Muscle of leg (tissue), 11 donors: ENCODE measurements around the gene CNGA2. TPM values are rescaled to one million over a fixed set of nuclear protein-coding genes. Genes with fewer than 3 reads are reported as not detected.

Experiments used
- DNase-seq: peaks from one replicate; pipeline ENCODE4 v3.0.0; 2013
- H3K27ac ChIP-seq: one replicate; pipeline ENCODE4 v1.5.1; 2013; ENCODE audit warnings: mild to moderate bottlenecking, low read length, control low read depth
- H3K27me3 ChIP-seq: one replicate; pipeline ENCODE4 v1.6.1; 2013; ENCODE audit warnings: low read length; ENCODE audit not compliant: control insufficient read depth, insufficient read depth
- H3K36me3 ChIP-seq: one replicate; pipeline ENCODE4 v1.6.1; 2013; ENCODE audit warnings: low read length; ENCODE audit not compliant: control insufficient read depth, insufficient read depth
- H3K4me1 ChIP-seq: one replicate; pipeline ENCODE4 v1.6.1; 2013; ENCODE audit warnings: low read length; ENCODE audit not compliant: control insufficient read depth, insufficient read depth
- H3K4me3 ChIP-seq: one replicate; pipeline ENCODE4 v1.5.1; 2013; ENCODE audit warnings: low read length, control low read depth
- H3K9me3 ChIP-seq: replicated peaks from 2 replicates; pipeline ENCODE4 v1.6.1; 2013; ENCODE audit warnings: low read depth, low read length; ENCODE audit not compliant: control insufficient read depth
- WGBS: methylation state at CpG from one replicate; pipeline ENCODE4 v1.1.5; 2013; ENCODE audit warnings: missing lambda C conversion rate; ENCODE audit not compliant: insufficient coverage; 5-methylcytosine and 5-hydroxymethylcytosine counted together
- polyA plus RNA-seq, 8 donors: library from polyadenylated mRNA; unstranded; fragments of 120-200 nt; gene quantifications; one replicate each; pipeline versions ENCODE4 v1.2.1 to v1.2.3, GENCODE V29; 2013; ENCODE audit warnings: inconsistent platforms in 1 of 8, low replicate concordance in 1 of 8; ENCODE audit not compliant: insufficient read length in 8 of 8, insufficient read depth in 1 of 8
- total RNA-seq: library from RNA; stranded (reverse); fragments of 120-200 nt; gene quantifications from one replicate; pipeline ENCODE4 v1.2.4, GENCODE V29; 2013

Gene CNGA2
- total and polyA plus RNA-seq, 9 donors: not detected

DNA sequence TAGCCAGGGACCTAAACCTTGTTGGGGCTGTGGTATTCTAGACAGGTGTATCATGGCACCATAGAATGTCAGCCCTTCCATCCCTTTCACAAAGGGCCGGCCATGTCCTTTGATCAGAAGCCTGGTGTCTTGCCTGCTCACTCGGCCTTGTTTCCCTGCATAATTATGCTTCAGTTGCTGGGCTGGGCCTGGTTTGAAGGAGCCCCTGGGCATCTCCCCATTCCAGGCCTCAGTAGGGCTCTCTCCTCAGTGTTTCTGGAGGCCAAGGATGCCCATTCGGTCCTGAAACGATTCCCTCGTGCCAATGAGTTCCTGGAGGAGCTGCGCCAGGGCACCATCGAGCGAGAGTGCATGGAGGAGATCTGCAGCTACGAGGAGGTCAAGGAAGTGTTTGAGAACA is 34.8 kb upstream of the CNGA2 start:
- Histone ChIP-seq H3K27ac (no peak overlapping the region), H3K4me3 (no peak overlapping the region), H3K9me3 (no peaks in the 10 kb centered on the region), H3K27me3 (peaks cover 23% of the 10 kb centered on the region), H3K36me3 (peaks cover 22% of the 10 kb centered on the region), H3K4me1 (peaks cover 53% of the 10 kb centered on the region)
- WGBS: 84% methylated on average over 9 of the region's 9 CpGs
- no peak for DNase-seq

DNA sequence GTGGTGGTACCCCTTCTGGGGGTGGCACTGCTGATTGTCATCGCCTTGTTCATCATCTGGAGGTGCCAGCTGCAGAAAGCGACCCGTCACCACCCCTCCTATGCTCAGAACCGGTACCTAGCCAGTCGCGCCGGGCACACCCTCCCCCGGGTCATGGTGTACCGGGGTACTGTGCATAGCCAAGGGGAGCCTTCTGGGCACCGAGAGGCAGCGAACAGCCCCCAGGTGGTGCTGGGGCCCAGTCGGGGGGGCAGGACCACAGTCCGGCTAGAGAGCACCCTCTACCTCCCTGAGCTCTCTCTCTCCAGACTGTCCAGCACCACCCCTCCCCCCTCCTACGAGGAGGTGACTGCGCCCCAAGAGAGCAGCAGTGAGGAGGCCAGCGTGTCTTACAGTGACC is 34.0 kb upstream of the CNGA2 start:
- Histone ChIP-seq H3K27ac (no peak overlapping the region), H3K4me1 (peaks cover 57% of the 10 kb centered on the region), H3K9me3 (no peaks in the 10 kb centered on the region), H3K36me3 (peaks cover 22% of the 10 kb centered on the region), H3K4me3 (no peak overlapping the region), H3K27me3 (peaks cover 26% of the 10 kb centered on the region)
- WGBS: 87% methylated on average over 13 of the region's 16 CpGs
- DNase-seq: no peak

GRCh38 chrX:151701071-151701470 is 33.5 kb upstream of the CNGA2 start:
- Histone ChIP-seq H3K27ac (no peak overlapping the region), H3K27me3 (peaks cover 26% of the 10 kb centered on the region), H3K4me3 (no peak overlapping the region), H3K4me1 (peaks cover 56% of the 10 kb centered on the region), H3K9me3 (no peaks in the 10 kb centered on the region), H3K36me3 (peaks cover 22% of the 10 kb centered on the region)
- WGBS: no CpG with 5 or more reads among the region's 4 CpGs
- DNase-seq: no peak

- Histone ChIP-seq H3K27me3 (peaks cover 26% of the 10 kb centered on the region), H3K36me3 (peaks cover 22% of the 10 kb centered on the region), H3K27ac (no peak overlapping the region), H3K4me3 (no peak overlapping the region), H3K9me3 (no peaks in the 10 kb centered on the region), H3K4me1 (peaks cover 52% of the 10 kb centered on the region)
- 87% methylated on average over 3 of the region's 7 CpGs for WGBS
- no peak for DNase-seq
Observed at GRCh38 chrX:151701531-151701930, 33.0 kb upstream of the CNGA2 start.

GRCh38 chrX:151702026-151702714 is 32.4 kb upstream of the CNGA2 start:
- no peaks in the 10 kb centered on the region for H3K9me3 ChIP-seq
- H3K4me3 ChIP-seq: no peak overlapping the region
- 65% methylated on average over 3 of the region's 9 CpGs for WGBS
- H3K36me3 ChIP-seq: peaks cover 22% of the 10 kb centered on the region
- peak overlapping the region; percentile 29 for H3K27ac ChIP-seq
- no peak for DNase-seq
- H3K27me3 ChIP-seq: peaks cover 26% of the 10 kb centered on the region
- H3K4me1 ChIP-seq: peaks cover 51% of the 10 kb centered on the region

DNA sequence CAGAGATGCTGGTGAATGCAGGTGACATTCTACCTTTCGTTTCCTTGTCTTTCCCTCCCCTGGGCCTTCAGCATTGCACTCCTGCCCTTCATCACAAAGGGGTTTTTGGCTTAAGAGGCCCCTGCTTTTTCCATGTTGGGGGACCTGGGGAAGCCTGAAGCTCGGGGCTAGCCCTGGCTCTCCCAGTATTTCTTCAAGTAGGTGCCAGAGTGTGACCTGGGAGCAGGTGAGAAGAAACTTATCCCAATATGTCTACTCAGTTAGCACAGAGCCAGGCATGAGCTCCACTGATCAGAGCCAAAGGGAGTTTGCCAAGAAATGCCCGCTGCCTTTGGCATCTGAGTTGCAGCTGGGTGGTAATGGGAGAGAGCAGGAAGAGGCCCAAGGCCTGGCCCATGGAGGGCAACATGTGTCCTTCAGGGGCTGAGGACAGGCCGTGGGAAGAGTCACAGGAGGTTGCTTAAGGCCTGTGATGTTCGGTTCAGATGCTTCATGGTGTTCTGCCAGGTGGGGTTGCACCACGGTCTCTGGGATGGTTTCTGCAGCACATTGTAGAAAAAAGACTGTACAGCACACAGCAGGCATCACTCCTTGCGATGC is 31.7 kb upstream of the CNGA2 start:
- Histone ChIP-seq H3K36me3 (peaks cover 22% of the 10 kb centered on the region), H3K27me3 (peaks cover 24% of the 10 kb centered on the region), H3K9me3 (no peaks in the 10 kb centered on the region), H3K27ac (peak overlapping the region; percentile 60), H3K4me3 (no peak overlapping the region), H3K4me1 (peaks cover 46% of the 10 kb centered on the region)
- DNase-seq: peak; percentile 49
- 34% methylated on average over 4 of the region's 7 CpGs for WGBS

- H3K27ac ChIP-seq: peak overlapping the region; percentile 79
- H3K4me1 ChIP-seq: peaks cover 40% of the 10 kb centered on the region
- H3K9me3 ChIP-seq: no peaks in the 10 kb centered on the region
- DNase-seq: peak; percentile 84
- WGBS: 0% methylated on average over 2 of the region's 7 CpGs
- H3K36me3 ChIP-seq: peaks cover 22% of the 10 kb centered on the region
- peaks cover 23% of the 10 kb centered on the region for H3K27me3 ChIP-seq
- H3K4me3 ChIP-seq: no peak overlapping the region
Observed at GRCh38 chrX:151703487-151703886, 31.1 kb upstream of the CNGA2 start.

- DNase-seq: peak; percentile 43
- H3K4me3 ChIP-seq: no peak overlapping the region
- peaks cover 20% of the 10 kb centered on the region for H3K27me3 ChIP-seq
- no peaks in the 10 kb centered on the region for H3K9me3 ChIP-seq
- peaks cover 18% of the 10 kb centered on the region for H3K36me3 ChIP-seq
- H3K27ac ChIP-seq: peak overlapping the region; percentile 79
- peaks cover 40% of the 10 kb centered on the region for H3K4me1 ChIP-seq
- WGBS: 38% methylated on average over 7 of the region's 13 CpGs
Observed at GRCh38 chrX:151704041-151704663, 30.4 kb upstream of the CNGA2 start.

- H3K36me3 ChIP-seq: no peaks in the 10 kb centered on the region
- peaks cover 28% of the 10 kb centered on the region for H3K27me3 ChIP-seq
- H3K9me3 ChIP-seq: no peaks in the 10 kb centered on the region
- H3K4me1 ChIP-seq: peaks cover 40% of the 10 kb centered on the region
- H3K27ac ChIP-seq: no peak overlapping the region
- WGBS: 85% methylated on average over 7 of the region's 7 CpGs
- H3K4me3 ChIP-seq: no peak overlapping the region
- no peak for DNase-seq
Observed at GRCh38 chrX:151708821-151709220, 25.7 kb upstream of the CNGA2 start.

GRCh38 chrX:151710457-151710856 is 24.1 kb upstream of the CNGA2 start:
- no peak overlapping the region for H3K4me3 ChIP-seq
- no peak overlapping the region for H3K27ac ChIP-seq
- peaks cover 41% of the 10 kb centered on the region for H3K4me1 ChIP-seq
- no peaks in the 10 kb centered on the region for H3K9me3 ChIP-seq
- peaks cover 21% of the 10 kb centered on the region for H3K27me3 ChIP-seq
- DNase-seq: no peak
- 30% methylated on average over 1 of the region's 2 CpGs for WGBS
- H3K36me3 ChIP-seq: no peaks in the 10 kb centered on the region
